SK-MEL-5 (cell line): ENCODE measurements around the gene DVL2. TPM values are rescaled to one million over a fixed set of nuclear protein-coding genes. Genes with fewer than 3 reads are reported as not detected.
"Not testable (repeated sequence)": the region's sequence is repeated elsewhere in the genome, so short reads cannot be mapped to it uniquely, and the experiment has no call there.

Source experiments
- DNase-seq: peaks from one replicate; pipeline ENCODE4 v3.0.0-alpha.2; 2016; ENCODE audit warnings: low read depth, low spot score
- in situ Hi-C: cut with HindIII; loops from 2 replicates; pipeline ENCODE4 v1.10.0; 2016; ENCODE audit warnings: low sequenced_read_pairs, high pct_unique_total_duplicates, low pct_unique_long_range_greater_than_20kb
- total RNA-seq: library from RNA; depleted of rRNA; stranded (reverse); fragments of >200 nt; shearing (Covaris generic); gene quantifications from 2 replicates; pipeline ENCODE4 v1.2.3, GENCODE V29; 2014

Gene DVL2
- total RNA-seq, 1 experiment from 2014 or later, result 91.5 TPM

GRCh38 chr17:7260151-7260550 is 25.8 kb upstream of the DVL2 start:
- in situ Hi-C loops, result no loop called here
- DNase-seq, result no peak

GRCh38 chr17:7259555-7259889 is 25.2 kb upstream of the DVL2 start:
- no peak for DNase-seq
- in situ Hi-C loops, result no loop called here

GRCh38 chr17:7258731-7259554 is 24.6 kb upstream of the DVL2 start:
- in situ Hi-C loops, result no loop called here
- DNase-seq, result peak; percentile 73

- in situ Hi-C loops, result no loop called here
- no peak for DNase-seq
Observed at GRCh38 chr17:7256766-7257456, 22.6 kb upstream of the DVL2 start.

GRCh38 chr17:7254511-7254910 is 20.2 kb upstream of the DVL2 start:
- in situ Hi-C loops, result no loop called here
- DNase-seq, result no peak

DNA sequence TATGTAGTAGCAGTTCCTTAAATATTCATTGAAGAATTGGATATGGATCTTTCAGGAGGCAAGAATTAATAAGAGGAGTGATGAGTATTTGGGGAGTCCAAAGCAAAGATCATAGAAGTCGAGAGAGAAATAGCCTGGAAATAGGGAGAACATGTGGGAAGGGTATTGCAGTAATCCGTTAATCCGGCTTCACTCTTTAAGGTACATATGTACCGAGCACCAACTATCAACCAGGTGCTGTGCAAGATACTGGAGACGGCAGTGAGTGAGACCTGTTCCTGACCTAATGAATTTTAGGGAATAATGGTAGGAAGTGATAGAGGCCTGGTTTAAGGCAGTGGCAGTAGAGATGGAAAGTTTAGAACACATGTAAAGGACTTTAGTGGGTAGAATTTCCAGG is 18.8 kb upstream of the DVL2 start:
- in situ Hi-C loops, result no loop called here
- no peak for DNase-seq

DNA sequence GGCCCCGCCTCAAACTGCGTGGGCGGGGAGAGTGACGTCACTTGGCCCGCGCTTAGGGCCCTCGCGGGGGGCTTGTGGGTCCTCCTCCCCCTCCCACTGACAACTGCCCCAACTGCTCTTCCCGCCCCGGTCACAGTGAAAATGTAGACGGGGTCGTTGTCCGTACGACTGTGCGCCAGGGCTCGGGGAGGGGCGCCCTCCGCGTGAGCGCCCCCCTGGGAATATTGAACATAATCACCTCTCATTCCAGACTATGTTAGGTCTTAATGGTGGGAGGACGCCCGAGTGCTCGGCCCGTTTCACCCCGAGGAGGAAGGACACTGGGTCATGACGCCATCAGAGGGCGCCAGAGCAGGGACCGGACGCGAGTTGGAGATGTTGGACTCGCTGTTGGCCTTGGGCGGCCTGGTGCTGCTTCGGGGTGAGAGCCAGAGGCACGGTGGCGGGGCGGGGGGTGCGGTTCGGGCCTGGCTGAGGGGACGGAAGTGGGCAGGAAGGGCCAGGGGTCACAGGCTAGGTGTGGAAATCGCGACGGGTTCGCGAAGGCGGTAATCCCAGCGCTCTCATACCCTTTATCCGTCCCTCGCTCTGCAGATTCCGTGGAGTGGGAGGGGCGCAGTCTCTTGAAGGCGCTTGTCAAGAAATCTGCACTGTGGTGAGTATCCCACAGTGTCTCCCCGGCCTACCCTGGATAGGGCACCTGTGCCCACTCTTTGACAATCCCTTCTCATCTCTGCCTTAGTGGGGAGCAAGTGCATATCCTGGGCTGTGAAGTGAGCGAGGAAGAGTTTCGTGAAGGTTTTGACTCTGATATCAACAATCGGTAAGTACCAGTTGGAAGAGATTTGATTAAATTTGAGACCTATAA is 18.1 kb upstream of the DVL2 start, which contains the start of gene ELP5:
TSS of gene ELP5 (plus strand) at position 40 of the 868 bp plus-strand sequence. CDS start at position 376, 336 bp downstream.
- peak; percentile 94 for DNase-seq
- in situ Hi-C loops, result no loop called here

DNA sequence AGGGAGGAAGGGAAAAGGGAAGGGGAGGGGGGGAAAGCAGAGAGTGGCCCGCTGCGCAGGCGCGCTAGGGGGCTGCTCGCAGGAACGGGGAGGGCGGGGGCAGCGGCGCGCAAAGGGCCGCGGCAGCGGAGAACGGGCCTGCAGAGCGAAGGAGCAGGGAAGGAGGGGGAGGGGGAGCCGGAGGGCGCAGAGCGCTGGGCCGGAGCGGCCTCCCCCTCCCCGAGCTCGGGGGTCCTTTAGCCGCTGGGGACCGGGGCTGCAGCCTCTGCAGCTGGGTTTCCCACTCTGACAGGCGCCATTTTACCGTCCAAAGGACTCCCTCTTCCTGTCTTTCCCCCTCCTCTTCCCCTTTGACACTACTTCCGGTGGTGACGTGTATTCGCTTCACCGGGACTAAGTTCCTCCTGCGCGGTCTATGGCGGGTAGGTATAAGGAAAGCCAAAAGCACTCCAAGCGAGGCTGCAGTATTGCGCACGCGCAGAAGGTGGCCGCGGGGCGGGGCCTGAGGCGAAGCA is 17.4 kb upstream of the DVL2 start, which contains the start of gene CTDNEP1:
TSS of gene CTDNEP1 (minus strand) at position 74 of the 515 bp plus-strand sequence. CDS start 438 bp downstream, outside the sequence.
- in situ Hi-C loops, result no loop called here
- peak; percentile 100 for DNase-seq

GRCh38 chr17:7250695-7251627 is 16.6 kb upstream of the DVL2 start:
- in situ Hi-C loops, result no loop called here
- no peak for DNase-seq

DNA sequence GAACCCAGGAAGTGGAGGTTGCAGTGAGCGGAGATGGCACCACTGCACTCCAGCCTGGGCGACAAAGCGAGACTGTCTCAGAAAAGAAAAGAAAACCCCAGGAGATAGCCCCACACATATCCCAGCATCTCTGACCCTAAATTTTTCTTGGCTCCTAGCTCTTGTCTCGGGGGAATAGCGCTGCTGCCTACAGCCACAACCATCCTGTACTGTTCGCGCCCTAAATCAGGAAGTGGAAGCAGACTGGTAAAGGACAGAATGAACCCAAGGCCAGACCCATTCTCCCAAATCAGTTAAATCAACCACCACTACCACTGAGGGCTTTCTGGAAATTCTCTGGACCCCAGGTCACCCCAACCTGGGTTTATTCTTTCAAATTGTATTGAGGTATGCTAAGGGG is 15.5 kb upstream of the DVL2 start:
- in situ Hi-C loops, result no loop called here
- DNase-seq, result no peak

DNA sequence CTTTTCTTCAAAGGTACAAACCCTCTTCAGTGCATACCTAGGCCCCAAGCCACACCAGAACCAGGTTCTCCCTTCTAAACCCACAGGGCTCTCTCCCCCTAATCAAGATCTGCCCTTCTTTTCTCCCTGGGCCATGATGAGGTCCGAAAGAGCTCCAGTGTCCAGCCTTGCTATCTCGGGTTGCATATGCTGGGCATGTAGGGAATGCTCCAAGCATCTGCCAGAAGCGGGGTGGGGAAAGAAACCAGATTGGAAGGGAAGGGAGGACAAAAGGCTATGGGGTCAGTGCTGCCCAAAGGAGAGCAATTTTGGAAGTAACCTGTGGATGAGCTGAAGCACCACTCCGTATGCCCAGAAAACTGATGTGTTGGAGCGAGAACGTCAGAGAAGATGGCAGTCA is 14.9 kb upstream of the DVL2 start:
- DNase-seq, result no peak
- in situ Hi-C loops, result no loop called here

DNA sequence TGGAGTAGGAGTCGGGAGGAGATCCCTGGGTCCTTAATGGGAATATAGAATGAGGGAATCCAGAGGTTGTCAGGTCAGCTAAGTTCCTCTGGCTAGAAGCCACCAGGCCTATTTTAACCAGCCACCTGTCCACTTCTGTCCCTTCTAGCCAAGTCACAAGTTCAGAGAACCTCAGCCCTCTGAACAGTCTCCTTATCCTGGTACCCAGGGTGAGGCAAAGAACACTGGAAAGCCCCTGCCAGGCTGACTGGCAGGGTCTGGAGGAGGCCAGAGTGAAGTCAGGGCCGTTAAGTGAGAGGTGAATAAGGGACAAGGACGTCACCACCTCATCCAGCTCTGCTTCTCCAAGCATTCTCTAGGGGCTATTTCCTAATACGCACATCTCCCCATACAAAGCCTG is 14.5 kb upstream of the DVL2 start:
- DNase-seq, result no peak
- in situ Hi-C loops, result no loop called here

DNA sequence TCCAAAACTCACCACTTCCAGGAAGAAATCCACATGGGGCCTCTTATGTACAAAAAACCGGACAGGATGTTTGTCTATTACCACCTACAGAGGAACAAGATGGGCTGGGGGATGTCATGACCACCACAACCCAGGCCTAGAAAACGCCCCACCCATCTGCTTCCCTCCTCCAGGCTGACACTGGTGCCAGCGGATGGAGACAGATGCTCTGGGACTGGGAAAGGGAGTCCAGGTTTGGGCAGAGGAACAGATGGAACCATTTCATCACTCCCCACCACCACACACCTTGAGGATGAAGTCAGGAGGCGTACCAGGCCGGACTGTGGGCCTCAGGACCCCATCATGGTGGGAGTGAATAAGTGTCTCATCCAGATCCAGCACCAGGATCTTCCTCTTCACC is 12.5 kb upstream of the DVL2 start:
- in situ Hi-C loops, result no loop called here
- no peak for DNase-seq

DNA sequence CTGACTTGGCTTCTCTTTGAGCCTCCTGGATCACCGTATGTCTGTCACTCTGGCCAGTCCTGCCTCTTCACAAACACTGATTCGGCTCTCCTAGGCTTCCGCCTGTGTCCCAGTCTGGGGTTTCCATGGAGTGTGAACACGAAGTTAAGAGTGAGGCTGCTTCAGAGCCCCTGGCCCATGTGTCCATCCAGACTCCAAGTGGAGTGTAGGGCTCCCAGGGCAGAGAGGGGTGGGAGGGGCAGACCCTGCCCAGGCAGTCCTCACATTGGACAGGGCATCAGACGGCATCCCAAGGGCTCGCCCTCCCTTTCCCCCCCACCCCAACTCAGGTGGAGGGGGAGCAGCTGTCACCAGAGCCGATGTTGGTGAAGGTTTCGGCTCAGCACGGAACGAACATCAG is 9.5 kb upstream of the DVL2 start:
- in situ Hi-C loops, DNase-seq: not testable (repeated sequence)

GRCh38 chr17:7243453-7243729 is 9.1 kb upstream of the DVL2 start:
- DNase-seq, result no peak
- in situ Hi-C loops, result no loop called here

DNA sequence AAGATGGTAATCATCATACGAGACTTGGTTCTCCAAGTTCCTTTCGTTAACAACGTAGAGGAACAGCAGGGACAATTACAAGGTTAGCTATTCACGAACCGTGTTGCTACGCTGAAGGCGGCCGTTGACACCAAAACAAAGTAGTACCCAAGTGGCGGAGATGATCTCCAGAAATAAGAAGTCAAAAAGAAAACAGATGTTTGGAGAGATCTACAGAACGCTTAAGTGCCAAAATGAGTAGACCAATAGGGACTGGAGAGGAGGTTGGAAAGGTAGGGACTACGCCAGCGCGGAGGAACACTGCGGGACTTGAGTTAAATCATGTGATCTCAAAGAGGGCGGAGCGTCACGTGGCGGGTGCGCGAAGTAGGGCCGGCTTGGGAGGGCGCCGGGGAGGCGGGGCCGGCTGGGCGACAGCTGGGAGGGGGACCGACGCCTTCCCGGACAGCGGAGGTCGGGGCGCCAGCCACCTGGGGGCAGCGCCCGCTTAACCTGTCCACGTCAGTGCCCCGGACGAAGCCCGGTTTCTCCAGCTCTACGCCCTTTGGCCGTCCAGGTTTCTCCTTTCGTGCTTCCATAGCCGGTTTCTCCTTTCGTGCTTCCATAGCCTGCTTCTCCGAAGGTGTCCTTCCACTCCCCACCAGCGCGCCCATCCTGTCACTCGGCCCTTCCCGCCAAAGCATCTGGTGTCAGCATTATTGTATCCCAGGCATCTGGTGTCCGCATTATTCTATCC is 8.6 kb upstream of the DVL2 start:
- DNase-seq, result peak; percentile 91
- in situ Hi-C loops, result no loop called here
